ENCODE results near the gene RLBP1. TPM values are rescaled to one million over a fixed set of nuclear protein-coding genes. Genes with fewer than 3 reads are reported as not detected.

RLBP1 gene
- total and polyA plus RNA-seq, 9 of the 15 experiments (the other 6 are each of a cell fraction or from before 2014, with no cell fraction given): 0.05 TPM; not detected in 8

DNA sequence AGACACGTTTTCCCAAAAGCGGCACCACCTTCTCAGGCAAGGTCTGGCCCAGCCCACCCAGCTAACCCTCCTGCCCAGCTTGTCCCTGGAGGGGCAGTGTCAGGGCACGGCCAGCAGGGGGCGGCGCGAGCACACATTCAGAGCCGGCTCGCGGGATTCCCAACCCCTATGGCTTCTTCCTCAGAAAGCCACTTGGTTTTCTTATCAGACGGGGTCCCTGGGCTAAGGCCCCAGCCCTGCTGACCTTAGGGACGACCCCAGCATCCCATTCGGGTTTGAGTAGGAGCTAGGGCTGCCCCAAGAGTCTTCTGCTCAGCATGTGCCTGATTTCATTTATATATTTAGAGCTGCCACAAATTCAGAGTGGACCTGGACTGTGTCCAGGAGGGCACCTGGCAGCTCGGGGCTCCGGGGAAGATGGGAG, 14.5 kb downstream of the RLBP1 start (continued):
- TF ChIP-seq, protein P1, sequence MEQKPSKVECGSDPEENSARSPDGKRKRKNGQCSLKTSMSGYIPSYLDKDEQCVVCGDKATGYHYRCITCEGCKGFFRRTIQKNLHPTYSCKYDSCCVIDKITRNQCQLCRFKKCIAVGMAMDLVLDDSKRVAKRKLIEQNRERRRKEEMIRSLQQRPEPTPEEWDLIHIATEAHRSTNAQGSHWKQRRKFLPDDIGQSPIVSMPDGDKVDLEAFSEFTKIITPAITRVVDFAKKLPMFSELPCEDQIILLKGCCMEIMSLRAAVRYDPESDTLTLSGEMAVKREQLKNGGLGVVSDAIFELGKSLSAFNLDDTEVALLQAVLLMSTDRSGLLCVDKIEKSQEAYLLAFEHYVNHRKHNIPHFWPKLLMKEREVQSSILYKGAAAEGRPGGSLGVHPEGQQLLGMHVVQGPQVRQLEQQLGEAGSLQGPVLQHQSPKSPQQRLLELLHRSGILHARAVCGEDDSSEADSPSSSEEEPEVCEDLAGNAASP (IDR thresholded peaks at IDR 0.05): no peak
- TF ChIP-seq FOXA3 (CRISPR knock-in tag; conservative IDR thresholded peaks at IDR 0.05 in 1 of 2, IDR thresholded peaks at IDR 0.05 in 1 of 2) (no peak), MYNN (IDR thresholded peaks at IDR 0.05) (peak; percentile 56; the same call in 1 of the 2 replicates), MYNN (CRISPR knock-in tag; IDR thresholded peaks at IDR 0.05) (no peak), SIRT6 (IDR thresholded peaks at IDR 0.05; ENCODE audit: low read depth, low read length) (no peak), ZNF316 (IDR thresholded peaks at IDR 0.05) (no peak), NFE2L1 (tag; IDR thresholded peaks at IDR 0.05; ENCODE audit: borderline replicate concordance, low read depth) (no peak), SIN3B (IDR thresholded peaks at IDR 0.05; ENCODE audit: low read depth) (no peak), JUND (IDR thresholded peaks at IDR 0.05; ENCODE audit: borderline replicate concordance, low read depth, low read length) (0 out of 2 replicates have a peak, but pooled peaks have one; percentile 23), JUND (tag; IDR thresholded peaks at IDR 0.05; ENCODE audit: borderline replicate concordance, low read depth, low read length) (no peak), ZNF830 (CRISPR knock-in tag; IDR thresholded peaks at IDR 0.05) (no peak), TAF15 (IDR thresholded peaks at IDR 0.05; ENCODE audit: low read depth, low read length) (no peak), KHSRP (IDR thresholded peaks at IDR 0.05) (no peak), XRCC4 (IDR thresholded peaks at IDR 0.05; ENCODE audit: extremely low read depth, insufficient read depth, insufficient read length) (no peak), YY1 (IDR thresholded peaks at IDR 0.05; ENCODE audit: borderline replicate concordance in 1 of 3, control insufficient read depth in 1 of 3, extremely low read depth in 1 of 3, insufficient read depth in 3 of 3, insufficient read length in 1 of 3, insufficient replicate concordance in 2 of 3, low read depth in 1 of 3, low read length in 2 of 3) (peak in 2 of 3 experiments; percentile 26 to 41), ZNF551 (CRISPR knock-in tag; IDR thresholded peaks at IDR 0.05) (no peak), CHD2 (IDR thresholded peaks at IDR 0.05; ENCODE audit: low read depth, low read length) (no peak), KAT2B (IDR thresholded peaks at IDR 0.05; ENCODE audit: low read depth, low read length) (no peak), MCM3 (IDR thresholded peaks at IDR 0.05) (no peak), ZNF175 (CRISPR knock-in tag; IDR thresholded peaks at IDR 0.05; ENCODE audit: low read depth) (no peak), PTBP1 (IDR thresholded peaks at IDR 0.05; ENCODE audit: low read depth, low read length) (no peak), MEF2A (IDR thresholded peaks at IDR 0.05; ENCODE audit: control insufficient read depth, low read depth, low read length) (no peak), PYGO2 (tag; IDR thresholded peaks at IDR 0.05) (no peak), PHF8 (IDR thresholded peaks at IDR 0.05; ENCODE audit: borderline replicate concordance, low read length) (no peak)
- TF ChIP-seq, protein P2, sequence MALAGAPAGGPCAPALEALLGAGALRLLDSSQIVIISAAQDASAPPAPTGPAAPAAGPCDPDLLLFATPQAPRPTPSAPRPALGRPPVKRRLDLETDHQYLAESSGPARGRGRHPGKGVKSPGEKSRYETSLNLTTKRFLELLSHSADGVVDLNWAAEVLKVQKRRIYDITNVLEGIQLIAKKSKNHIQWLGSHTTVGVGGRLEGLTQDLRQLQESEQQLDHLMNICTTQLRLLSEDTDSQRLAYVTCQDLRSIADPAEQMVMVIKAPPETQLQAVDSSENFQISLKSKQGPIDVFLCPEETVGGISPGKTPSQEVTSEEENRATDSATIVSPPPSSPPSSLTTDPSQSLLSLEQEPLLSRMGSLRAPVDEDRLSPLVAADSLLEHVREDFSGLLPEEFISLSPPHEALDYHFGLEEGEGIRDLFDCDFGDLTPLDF (CRISPR knock-in tag; IDR thresholded peaks at IDR 0.05): 0 out of 2 replicates have a peak, but pooled peaks have one; percentile 45
- TF ChIP-seq, protein P3, sequence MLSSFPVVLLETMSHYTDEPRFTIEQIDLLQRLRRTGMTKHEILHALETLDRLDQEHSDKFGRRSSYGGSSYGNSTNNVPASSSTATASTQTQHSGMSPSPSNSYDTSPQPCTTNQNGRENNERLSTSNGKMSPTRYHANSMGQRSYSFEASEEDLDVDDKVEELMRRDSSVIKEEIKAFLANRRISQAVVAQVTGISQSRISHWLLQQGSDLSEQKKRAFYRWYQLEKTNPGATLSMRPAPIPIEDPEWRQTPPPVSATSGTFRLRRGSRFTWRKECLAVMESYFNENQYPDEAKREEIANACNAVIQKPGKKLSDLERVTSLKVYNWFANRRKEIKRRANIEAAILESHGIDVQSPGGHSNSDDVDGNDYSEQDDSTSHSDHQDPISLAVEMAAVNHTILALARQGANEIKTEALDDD (IDR thresholded peaks at IDR 0.05): no peak

All from K562 (cell line).